Measurements from ENCODE around the gene HSD17B11.

GRCh38 chr4:87322754-87323153 is 68.2 kb downstream of the HSD17B11 start, which contains the start of gene HSD17B13:
- TF ChIP-seq CTCF (IDR thresholded peaks at IDR 0.05): no peak
- TF ChIP-seq POLR2A (IDR thresholded peaks at IDR 0.05): no peak

All from esophagus squamous epithelium (tissue), 4 donors.